CD4-positive, alpha-beta T cell treated with Interferon gamma for 1 hour (primary cell): ENCODE measurements around the gene NUDT14.

ENCODE experiments used
- DNase-seq: peaks from one replicate; pipeline ENCODE4 v3.0.0-alpha.2; 2020

NUDT14 gene

DNA sequence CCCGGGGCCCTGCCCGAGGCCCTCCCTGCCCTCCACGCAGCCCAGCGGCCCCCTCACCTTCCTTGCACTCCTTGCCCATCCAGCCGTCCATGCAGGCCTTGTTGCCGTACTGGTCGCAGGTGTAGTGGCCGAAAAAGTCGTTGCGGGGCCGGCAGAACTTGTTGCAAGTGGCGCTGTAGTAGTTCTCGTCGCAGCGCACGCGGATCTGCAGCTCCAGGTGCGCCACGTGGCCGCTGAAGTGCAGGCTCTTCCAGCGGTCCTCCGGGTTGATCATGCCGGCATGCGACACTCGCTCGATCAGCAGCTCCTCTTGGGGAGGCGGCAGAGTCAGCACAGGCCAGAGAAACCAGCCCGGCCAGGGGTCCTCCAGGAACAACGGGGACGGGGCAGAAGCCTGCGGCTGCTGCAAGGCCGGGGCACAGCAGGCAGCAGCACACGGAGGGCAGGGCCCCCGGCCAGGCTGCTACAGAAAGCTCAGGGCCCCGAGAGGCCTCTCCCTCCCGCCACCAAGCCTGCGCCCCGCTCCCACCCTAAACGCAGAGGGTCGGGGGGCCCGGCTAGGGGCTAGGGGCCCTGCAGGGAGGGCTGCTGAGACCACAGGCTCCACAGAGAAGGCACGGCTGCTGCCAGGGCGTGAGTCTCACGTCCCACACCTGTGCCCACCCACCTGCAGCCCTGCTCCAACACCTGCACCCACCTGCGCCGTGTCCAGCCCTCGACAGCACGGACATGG, 25.3 kb downstream of the NUDT14 start:
- DNase-seq: no peak

DNA sequence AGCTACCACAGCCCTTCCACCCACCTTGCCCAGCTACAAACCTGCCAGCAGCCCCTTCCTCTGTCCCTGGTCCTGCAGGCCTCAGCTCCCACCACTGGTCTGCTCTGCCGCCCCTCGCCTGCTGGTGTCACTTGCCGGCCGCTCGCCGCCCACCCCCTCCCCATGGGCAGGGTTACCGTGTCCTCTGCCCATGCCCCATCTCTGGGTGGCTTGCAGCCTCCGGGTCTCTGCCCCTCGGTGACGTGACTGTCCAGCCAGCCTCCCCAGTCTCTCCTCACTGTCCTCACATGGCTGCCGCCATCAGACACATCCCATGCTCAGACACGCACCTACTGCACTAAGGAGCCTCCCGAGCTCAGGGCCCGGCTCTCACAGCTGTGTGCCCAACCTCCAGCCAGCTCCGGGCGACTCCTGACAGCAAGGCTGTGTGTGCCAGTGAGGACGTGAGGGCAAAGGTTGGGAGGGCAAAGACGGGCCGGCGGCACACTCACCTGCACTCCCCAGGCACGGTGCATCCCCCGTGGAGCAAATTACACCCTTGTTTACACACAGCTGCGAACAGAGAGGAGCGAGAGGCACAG, 26.0 kb downstream of the NUDT14 start:
- no peak for DNase-seq

DNA sequence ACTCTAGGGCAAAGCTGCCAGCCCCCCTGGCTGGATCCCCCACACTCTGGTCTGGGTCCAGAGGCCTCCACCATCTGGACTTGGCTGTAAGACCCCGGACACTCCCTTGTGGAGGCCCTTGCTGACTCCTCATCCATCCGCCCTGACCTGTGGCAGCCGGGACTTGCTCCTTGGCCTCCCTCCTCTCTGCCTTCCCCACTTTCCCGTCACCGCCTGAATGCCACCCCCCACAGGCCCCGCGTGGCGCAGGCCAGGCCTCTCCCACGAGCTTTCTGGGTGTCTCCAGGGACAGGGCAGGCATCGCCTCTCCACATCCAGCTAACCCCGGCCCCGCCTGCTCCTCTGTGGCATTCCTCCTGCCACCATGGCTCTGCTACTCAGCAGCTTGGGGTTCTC, 26.6 kb downstream of the NUDT14 start:
- no peak for DNase-seq

DNA sequence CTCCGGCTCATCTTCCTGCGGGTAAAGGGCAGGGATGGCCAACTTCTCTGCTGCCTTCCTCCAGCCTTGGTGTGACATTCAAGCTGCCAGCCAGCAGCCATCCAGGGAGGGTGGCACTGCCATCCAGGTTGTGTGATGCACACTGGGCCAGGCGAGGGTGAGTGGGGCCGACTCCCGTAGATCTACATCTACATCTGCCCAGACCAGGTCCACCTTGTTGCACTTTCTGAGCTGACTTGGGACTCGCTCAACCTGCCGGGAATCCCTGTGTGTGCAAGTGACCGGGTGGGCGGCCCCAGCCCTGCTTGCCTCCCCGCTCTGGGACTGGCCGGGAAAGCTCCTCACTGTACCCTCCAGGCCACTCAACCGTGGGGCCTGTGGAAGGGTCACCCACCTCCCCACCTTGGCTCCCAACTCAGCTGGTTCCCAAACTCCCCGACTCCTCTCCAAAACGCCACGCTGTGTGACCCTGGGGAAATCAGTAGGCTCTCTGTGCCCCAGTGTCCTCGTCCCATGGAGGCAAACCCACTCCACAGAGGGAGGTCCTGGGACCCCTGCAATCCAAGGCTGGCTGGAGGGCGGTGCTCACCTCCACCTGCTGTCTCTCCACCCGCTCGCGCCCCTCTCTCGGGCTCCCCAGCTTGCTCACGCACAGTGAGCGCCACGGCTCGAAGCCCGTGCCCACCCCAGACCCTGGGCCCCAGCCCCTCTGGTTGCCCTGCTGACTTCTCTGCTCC, 27.2 kb downstream of the NUDT14 start:
- DNase-seq: no peak

- DNase-seq: no peak
Measured at GRCh38 chr14:105153331-105153731, 27.8 kb downstream of the NUDT14 start.

DNA sequence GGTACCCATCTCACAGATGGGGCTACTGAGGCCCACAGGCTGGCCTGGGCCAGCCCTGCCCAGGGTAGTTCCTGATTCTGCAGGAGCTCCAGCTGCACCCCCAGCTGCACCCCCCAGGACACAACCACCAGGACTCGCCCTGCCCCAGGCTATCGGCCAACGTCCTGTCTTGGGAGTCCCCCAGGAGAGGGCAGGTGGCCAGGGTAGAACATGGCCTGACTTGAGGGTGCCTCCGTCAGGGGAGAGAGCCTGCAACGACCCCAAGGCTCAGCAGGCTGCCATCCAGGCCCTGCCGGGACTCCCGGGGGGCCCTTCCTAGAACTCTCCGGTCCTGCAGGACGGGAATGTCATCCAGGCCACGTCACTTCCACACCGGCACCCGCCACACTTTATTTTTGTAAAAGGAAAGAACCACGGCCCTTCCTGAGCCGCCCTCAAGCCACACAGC, 28.3 kb downstream of the NUDT14 start:
- DNase-seq: no peak

GRCh38 chr14:105151838-105152793, 29.0 kb downstream of the NUDT14 start:
- DNase-seq: no peak

GRCh38 chr14:105151084-105151837, 29.9 kb downstream of the NUDT14 start:
- no peak for DNase-seq

GRCh38 chr14:105150368-105151083, 30.6 kb downstream of the NUDT14 start:
- no peak for DNase-seq

- no peak for DNase-seq
Measured at GRCh38 chr14:105150026-105150367, 31.1 kb downstream of the NUDT14 start.

DNA sequence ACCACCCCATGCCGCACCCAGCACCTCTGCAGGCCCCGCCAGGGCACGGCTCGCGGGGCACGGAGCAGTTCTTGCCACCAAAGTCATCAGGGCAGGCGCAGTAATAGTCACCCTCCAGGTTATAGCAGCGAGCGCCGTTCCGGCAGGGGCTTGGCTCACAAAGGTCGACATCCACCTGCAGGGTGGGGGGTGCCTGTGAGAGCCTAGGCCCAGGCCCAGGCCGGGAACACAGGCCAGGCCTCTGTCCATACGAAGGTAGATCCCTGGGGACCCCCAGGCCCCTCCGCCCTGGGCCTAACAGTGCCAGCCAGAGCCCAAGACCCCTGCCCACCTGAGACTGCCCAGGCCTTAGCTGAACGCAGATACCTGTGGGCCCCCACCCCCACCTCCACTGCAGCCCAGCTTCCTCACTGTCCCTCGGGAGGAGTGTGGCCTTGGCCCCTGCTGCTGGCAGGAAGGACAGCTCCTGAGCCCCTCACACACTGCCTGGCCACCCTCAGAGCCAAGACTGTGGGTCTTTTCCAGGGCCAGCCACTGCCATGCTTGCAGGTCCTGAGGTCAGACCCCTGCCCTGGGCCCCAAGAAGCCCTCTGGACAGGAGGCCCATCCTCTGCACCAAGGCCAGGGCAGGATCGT, 31.8 kb downstream of the NUDT14 start:
- no peak for DNase-seq

GRCh38 chr14:105148604-105149145, 32.4 kb downstream of the NUDT14 start:
- no peak for DNase-seq

DNA sequence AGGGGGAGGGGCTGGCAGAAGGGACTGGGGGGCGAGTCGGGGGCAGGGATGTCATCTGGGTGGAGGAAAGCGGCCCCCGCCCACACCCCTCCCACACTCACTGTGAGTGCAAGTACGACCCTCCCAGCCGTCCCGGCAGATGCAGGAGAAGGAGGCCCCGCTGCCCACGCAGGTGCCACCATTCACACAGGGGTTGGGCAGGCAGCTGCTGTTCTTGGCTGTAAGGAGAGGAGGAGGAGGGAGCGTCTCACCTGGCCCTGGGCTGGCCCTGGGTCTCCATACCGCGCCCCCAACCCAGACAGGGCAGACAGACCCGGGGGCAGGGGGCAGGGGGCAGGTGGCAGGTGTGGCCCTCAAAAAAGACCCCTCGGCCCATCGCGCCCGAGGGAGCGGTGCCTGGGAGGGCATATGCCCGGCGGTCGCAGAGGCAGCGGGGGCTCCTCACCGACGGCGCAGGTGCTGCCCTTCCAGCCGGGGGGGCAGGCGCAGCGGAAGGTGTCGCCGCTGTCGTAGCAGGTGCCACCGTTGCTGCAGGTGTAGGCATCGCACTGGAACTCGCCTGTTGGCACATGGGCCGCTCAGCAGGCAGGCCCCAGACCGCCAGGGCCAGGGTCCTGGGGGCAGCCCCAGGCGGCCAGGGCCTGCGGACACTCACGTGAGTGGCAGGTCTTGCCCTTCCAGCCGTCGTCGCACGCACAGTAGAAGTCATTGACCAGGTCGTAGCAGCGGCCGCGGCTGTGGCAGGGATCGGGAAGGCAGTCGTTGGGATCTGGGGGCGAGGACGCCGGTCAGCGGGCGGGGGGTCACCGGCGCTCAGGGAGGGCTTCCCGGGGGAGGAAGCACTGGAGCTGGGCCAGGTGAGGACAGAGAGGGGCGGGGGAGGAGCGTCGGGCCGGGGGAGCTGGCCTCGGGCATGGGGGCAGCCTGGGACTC, 33.2 kb downstream of the NUDT14 start:
- no peak for DNase-seq

GRCh38 chr14:105146976-105147635, 34.0 kb downstream of the NUDT14 start:
- DNase-seq: no peak

DNA sequence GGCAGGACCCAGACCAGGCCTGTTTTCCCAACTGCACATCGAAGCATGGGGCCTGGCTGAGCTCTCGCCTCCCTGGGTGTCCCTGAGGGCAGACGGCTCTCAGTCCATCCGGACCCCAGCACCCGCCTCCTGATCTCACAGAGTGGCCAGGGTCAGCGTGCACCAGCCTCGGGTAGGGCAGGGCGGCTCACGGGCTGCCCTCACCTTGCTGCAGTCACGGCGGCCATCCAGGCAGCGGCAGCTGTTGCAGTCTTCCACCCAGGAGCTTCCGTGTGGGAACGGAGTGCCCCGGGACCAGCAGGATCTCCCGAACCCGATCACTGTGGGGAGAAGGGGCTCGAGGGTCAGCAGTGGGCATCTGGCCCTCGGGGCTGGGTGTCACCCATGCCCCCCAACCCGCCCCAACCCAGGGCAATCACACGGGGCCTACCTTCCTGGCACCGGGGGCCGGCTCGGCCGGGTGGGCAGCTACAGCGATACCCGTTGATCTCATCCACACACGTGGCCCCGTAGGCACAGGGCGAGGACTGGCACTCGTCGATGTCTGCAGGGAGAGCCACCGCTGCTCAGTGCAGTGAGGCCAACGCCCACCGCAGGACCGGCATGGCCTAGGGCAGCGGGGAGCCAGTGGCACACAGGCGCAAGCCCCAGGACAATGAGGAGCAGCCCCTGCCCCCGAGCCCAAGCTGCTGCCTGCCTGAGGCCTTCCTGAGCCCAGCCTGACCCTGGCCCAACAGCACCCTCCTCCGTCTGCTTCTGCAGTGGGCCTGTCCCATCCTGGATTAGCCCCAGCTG, 34.7 kb downstream of the NUDT14 start:
- no peak for DNase-seq

DNA sequence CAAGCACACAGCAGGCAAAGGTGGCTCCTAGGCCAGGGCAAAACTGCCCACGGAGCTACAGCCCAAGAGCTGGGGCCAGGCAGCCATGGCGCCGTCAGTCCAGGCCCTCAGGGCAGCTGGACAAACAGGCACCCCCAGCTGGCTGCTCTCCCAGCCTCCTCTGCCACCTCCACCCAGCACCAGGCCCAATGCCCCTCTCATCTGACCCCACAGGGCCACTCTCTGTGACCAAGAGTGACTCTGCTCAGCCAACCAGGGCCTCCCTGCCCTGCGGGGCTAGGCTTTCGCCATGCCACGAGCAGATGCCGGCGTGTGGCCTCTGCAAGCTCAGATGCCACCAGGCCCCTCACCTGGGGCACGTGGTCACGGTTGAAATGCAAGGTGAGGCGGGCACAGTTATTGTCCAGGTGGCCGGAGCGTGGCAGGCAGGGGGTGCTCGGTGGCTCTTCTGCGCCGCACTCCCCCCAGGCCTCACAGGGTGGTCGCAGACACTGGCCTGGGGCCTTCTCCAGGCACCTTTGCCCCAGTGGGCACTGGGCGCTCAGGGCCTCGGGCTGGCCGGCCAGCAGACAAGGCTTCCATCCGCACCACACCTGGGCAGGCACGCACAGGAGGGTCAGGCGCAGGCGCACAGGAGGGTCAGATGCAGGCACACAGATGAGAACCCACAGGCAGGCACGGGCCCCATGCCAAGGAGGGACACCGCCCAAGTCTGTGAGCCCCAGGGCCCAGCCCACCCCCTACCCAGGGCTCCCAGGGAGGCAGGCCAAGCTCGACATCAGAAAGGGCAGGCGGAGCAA, 35.5 kb downstream of the NUDT14 start:
- DNase-seq: no peak

- DNase-seq: no peak
Measured at GRCh38 chr14:105144666-105145380, 36.3 kb downstream of the NUDT14 start.
